GM12873 (cell line): ENCODE measurements around the gene MC2R.

Experiments
- CTCF ChIP-seq: IDR thresholded peaks from 2 replicates; pipeline ENCODE4 v1.5.1; 2012; ENCODE audit warnings: low read depth, mild to moderate bottlenecking, moderate library complexity, low read length, control low read depth; ENCODE audit not compliant: insufficient read depth; ENCODE audit errors: missing control alignments

MC2R gene

GRCh38 chr18:13885009-13885408 is 30.3 kb downstream of the MC2R start:
- TF ChIP-seq CTCF, result no peak

- TF ChIP-seq CTCF, result no peak
Observed at GRCh38 chr18:13879937-13880336, 35.4 kb downstream of the MC2R start.

GRCh38 chr18:13879492-13879891 is 35.8 kb downstream of the MC2R start:
- no peak for TF ChIP-seq CTCF

GRCh38 chr18:13878857-13879256 is 36.5 kb downstream of the MC2R start:
- no peak for TF ChIP-seq CTCF

- no peak for TF ChIP-seq CTCF
Observed at GRCh38 chr18:13877157-13877556, 38.2 kb downstream of the MC2R start.

- no peak for TF ChIP-seq CTCF
Observed at GRCh38 chr18:13874558-13874957, 40.8 kb downstream of the MC2R start.

- no peak for TF ChIP-seq CTCF
Observed at GRCh38 chr18:13872932-13873331, 42.4 kb downstream of the MC2R start.
